Activated CD4-positive, CD25-positive, alpha-beta regulatory T cell treated with anti-CD3 and anti-CD28 coated beads, Interleukin-2, amount 50 U/mL, for 72 hours (primary cell): ENCODE results near the gene HRK.

ENCODE experiments used
- DNase-seq: peaks from one replicate; pipeline ENCODE4 v3.0.0; 2021

Gene HRK

DNA sequence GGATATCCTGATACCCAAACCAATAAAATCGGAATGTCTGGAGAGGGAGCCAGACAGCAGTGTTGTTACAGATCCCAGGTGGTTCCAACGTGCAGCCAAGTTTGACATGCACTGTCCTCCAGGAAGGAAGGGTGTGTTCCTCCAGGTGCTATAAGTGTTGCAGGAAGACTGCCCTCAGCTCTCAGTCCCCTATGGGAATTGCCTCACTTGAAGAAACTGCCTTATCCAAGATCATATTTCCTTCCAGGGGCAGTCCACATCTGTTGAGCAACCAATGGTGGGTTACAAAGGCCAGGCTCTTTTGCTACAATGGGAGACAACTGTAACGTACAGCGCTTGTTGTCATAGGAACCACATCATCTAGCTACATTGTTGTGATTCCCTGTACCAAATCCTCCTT is 16.2 kb upstream of the HRK start:
- no peak for DNase-seq

DNA sequence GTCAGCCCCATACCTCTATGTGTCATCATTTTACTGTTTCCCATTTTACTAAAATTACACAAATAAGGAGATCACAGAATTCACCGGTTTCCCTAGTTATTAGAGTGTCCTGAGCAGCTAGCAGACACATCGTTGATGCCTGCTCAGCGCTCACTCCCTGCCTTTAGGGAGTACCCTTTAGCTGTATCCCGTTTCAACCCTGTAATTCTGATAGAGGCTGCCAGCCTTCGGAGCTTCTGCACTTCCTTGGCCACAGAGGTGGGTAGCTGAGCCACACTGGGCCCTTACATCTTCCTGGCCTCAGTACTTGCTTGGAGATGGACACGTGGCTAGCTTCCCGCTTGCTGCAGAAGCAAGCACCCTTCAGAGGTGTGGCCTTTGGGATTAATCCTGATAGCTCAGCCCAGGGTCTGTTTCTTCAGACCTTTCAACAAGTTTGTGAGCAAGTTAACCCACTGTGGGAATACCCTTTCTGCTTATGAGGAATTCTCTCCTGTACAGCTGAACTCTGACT is 15.2 kb upstream of the HRK start:
- no peak for DNase-seq

DNA sequence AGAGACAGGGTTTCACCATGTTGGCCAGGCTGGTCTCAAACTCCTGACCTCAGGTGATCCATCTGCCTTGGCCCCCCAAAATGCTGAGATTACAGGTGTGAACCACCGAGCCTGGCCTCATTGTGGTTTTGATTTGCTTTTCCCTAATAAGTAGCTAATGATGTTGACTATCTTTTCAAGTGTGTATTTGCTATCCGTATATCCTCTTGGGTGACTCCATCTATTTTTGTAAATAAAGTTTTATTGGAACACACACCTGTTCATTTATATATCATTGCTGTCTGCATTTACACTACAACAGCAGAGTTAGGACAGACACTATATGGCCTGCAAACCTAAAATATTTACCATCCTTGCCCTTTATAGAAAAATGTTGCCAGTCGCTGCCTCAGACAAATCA is 13.7 kb upstream of the HRK start:
- DNase-seq: no peak

DNA sequence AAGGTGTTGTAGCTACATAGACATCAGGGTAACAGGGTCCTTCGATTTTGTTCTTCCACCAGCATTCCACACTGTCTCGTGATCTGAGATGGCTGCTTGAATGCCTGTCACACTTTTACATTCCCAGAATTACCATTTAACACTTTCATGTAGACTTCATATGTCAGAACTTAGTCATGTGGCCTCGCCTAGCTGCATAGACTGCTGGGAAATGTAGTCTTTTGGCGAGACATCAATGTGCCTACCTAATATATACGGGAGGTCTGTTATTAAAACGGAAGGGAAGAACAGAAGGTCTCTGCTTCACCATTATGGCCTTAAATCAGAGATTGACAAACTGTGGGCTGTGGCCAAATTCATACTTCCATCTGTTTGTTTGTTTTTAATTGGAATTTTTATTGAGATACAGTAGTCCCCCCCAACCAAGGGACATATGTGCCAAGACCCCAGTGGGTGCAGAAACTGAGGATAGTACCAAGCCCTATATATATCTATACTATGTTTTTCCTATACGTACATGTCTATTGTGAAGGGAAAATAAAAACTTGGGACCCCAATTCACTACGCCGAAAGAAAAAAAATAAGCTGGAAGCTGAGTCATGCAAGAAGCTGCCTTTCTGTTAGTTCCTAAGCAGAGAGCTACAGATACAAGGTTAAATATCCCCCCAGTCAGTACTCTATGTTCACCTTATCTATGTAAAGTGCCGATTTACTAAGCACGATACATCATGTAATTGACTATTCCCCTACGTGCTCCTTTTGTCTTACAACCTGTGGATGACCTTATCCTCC is 11.3 kb upstream of the HRK start:
- DNase-seq: no peak

DNA sequence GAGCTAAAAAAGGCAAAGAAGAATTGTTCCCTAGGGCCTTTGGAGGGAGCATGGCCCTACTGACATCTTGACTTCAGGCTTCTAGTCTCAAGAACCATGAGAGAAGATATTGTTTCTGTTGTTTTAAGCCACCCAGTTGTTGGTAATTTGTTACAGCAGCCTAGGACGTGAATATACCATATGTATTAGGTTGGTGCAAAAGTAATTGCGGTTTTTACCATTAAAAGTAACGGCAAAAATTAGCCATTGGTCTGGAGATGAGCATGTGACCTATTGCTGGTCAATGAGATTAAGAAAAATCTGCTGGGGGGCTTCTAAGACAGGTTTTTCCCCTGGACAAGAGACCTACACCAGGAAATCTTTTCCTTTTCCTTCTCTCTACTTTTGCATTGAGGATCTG is 9.8 kb upstream of the HRK start:
- no peak for DNase-seq

DNA sequence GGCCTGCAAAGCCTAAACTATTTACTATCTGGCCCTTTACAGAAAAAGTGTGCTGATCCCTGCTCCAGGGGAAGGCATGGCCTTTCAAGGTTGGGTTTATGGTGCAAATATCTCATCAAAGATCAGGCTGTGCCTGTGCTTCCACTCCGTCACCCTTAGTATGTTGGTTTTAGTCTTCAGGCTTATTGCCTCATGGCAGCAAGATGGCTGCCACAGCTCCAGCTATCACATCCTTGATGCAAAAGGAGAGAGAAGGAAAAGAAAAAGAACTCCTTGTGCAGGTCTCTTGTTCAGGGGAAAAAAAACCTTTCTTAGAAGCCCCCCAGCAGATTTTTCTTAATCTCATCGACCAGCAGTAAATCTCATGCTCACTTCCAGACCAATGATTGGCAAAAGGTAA is 9.1 kb upstream of the HRK start:
- no peak for DNase-seq

DNA sequence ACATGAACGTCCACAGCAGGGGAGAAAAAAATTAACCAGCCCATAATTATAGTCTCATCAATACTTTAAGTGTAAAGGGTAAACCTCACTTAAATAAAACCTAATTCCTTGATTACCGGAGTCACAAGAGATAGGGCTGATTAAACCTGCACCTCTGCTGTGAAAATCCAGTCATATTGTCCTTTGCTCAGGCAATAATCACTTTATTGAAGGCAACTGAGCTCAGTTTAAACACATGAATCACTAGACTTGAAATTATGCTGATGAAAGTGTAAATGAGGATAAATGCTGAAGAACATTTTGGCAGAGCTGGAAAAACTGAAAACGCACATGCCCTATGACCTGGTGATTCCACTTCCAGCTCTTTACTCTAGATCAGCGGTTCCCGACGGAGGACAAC is 6.7 kb upstream of the HRK start:
- no peak for DNase-seq

DNA sequence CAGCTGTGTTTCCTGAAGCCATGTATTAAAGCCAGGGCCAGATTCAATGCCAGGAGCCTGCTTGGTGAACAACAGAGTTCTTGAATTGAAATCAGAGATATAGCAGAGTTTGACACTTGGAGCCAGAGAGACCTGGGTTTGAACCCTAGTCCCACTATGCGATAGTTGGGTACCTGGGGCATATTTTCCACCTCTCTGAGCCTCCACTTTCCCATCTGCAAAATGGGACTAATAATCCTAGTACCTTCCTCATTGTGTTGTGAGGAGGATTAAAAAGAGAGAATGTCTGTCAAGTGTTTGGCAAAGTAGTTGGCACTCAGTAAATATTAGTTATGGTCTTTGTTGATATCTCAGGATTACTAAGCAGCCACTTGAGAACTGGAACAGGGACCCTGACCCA is 6.0 kb upstream of the HRK start:
- no peak for DNase-seq

DNA sequence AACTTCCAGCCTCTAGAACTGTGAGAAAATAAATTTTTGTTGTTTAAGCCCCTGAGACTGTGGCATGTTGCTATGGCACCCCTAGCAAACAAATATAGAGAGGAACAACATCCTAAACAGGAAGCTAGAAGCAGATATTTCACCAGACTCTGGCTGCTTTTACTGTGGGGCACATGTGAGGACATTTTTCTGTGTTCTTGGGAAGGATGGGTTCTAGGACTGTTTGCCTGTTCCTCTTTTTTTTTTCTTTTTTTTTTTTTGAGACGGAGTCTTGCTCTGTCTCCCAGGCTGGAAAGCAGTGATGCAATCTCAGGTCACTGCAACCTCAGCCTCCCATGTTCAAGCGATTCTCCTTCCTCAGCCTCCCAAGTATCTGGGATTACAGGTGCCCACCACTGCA is 4.2 kb upstream of the HRK start:
- DNase-seq: no peak

DNA sequence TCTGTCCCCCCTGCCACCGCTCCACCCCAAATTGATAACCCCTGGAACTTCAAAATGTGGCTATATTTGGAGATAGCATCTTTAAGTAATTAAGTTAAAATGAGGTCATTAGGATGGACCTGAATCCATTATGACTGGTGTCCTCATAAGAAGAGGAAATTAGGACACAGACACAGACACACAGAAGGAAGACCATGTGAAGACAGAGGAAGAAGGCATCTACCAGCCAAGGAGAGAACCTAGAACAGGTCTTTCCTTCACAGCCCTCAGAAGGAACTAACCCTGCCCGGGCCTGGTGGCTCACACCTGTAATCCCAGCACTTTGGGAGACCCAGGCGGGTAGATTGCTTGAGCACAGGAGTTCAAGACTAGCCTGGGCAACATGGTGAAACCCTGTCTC is 3.6 kb upstream of the HRK start:
- no peak for DNase-seq

DNA sequence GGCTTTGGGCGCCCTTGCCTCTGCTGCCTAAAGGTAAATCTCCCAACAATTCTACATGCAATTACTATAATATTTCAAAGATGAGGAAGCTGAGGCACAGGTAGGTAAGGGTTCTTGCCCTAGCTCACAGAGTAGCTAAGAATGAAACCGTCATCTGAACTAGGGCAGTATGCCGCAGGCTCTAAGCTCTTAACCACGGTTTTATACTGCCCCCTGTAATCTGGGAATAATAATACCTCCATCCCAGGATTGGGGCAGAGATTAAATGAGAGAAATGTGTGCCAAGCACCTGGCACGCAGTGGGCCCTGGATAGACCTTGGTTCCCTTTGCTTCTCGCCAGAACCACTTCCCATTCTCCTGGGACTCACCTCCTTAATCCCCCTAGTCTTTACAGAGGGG is 1.5 kb upstream of the HRK start:
- no peak for DNase-seq

DNA sequence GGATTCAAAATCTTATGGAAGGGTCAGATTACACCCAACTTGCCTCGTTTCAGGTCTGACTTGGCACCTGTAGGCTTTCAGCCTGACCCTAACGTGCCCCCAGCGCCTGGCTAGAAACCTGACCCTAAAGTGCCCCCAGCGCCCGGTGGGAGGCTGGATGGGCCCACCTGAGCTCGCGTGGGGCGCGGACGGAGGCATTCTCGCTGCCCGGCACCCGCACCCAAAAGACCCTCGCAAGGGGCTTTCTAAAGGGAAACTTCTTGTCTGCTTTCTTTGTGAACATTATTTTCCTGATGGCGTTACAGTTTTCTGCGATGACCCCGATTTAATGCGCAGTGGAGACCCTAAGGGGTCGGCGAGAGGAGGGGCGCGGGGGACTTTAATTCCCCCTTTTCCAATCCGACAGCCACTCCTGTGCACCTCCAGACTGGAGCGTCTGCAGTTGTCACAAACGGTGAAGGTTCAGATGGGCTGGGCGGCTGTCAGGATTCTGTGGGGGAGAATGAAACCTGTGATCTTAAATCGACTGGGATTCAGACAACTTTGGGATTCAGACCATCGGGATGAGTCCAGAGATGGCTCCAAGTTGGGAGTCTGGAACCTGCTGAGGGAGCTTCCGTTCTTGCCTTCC is 751 bp upstream of the HRK start:
- no peak for DNase-seq

DNA sequence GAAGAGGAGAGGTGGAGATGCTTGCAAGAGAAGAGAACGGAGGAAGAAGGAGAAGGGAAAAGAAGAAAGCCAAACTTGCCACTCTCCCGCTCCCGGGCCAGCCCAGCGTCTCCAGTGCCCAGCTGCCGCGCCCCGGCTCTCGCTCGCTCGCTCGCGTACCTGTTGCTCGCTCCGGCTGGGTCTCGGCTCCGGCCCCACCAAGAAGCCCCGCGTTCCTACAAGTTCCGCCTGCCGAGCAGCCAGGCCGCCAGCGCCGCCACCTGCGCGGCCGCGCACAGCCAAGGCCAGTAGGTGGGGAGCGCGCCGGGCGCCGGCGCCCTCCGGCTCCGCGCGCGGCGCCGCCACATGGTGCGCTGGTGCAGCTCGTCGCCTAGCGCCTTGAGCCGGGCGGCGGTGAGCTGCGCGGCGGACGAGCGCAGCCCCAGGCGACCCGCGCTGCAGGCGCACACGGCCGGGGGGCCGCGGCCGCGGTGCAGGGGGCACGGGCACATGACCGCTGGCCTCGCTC is 370 bp downstream of the HRK start:
- peak; percentile 36 for DNase-seq

DNA sequence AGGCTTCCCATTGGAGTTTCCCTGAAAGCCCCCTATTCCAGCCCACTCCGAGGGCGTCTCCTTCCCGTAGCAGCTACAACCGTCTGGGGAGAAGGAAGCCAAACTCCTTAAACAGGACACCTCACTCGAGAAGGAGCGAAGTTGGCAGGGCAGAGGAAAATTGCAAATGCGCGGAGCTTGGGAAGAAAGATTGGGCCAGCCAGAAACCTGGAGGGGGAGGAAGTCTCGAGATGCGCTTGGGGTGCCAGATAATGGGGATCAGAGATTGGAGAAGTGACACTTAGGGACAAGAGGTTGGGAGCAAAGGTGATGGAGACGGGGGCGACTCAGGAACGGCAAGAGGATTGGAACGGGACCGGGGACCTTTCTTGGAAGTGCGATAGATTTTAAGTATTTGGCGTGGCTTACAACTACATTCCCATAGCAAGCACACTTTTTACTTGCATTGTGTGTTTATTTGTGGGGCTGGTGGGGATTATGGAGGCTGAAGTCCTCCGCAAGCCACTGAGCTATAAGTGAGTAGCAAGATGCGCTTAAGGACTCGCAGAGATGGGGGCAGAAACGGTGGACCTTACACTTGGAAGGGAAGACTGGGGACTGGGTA is 926 bp downstream of the HRK start:
- no peak for DNase-seq

DNA sequence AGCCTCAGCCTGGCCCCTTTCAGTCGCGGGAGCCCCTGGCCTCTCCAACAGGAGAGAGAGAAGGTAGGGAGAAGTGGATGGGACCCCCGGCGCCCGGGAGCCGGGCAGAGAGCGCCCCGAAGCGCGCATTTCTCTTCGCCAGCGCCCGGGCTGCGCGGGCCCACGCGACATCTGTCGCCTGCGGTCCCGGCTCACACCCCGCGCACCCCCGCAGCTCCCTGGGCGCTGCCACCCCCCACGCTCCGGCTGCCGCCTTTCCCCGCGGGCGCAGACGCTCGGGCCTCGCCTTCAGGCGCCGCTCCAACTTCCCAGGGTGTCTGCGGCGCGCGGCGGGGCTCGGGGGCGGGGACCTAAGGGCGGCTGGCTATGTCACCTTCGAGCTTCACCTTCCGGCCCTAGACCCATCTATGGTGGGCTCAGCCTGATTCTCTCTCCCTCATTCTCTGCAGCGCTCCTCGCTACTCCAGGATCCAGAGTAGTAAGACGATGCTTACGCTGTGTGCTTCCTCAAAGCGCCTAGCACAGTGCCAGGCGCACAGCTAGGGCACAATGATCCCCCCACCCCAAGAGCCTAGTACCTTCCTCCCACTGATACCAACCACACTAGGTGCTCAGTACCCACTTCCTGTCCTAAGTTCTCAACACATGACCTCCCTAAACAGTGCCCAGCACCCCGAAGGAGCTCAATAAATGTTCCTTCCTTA is 1.6 kb downstream of the HRK start:
- DNase-seq: no peak

DNA sequence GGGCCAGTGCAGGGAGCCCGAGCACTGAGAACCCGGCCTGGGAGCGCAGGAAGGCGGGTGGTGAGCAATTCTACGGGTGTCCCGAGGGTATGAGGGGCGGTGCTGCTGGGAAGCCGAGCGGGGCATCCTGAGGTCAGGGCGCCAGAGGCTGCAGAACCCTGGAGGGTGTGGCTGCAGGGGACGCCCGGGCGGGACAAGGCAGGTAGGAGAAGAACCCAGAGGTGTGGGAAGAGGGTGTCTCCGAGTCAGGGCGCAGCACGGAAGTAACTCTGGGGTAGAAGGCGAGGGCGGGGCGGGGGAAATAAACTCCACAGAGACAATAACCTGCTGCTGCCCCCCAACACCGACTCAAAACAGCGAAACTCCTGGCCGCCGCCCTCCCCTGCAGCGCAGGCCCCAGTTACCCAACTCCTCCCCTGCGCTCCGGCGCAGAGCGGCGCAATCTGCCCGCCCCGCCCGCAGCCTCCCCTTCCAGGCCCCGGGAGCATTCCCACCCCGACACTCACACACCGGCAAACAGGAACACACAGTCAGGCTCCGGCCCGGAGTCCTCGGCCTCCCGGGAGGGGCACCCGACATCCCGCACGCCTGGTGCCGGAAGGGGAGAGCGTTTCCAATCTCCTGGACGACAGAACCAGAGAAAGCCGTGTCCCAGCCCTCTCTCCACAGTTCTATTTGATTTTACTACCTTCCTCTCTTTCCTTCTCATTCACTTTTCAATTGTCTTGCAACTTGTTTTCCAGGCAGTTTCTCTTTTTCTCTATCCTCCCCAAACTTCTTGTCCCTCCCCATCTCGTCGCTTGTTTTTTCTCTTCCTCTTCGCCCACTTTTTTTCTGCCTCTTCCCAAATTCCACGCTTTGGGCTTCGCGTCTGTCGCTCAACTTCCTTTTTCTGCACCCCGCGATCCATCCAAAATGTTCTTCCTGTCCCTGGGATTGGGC is 2.4 kb downstream of the HRK start:
- DNase-seq: no peak

DNA sequence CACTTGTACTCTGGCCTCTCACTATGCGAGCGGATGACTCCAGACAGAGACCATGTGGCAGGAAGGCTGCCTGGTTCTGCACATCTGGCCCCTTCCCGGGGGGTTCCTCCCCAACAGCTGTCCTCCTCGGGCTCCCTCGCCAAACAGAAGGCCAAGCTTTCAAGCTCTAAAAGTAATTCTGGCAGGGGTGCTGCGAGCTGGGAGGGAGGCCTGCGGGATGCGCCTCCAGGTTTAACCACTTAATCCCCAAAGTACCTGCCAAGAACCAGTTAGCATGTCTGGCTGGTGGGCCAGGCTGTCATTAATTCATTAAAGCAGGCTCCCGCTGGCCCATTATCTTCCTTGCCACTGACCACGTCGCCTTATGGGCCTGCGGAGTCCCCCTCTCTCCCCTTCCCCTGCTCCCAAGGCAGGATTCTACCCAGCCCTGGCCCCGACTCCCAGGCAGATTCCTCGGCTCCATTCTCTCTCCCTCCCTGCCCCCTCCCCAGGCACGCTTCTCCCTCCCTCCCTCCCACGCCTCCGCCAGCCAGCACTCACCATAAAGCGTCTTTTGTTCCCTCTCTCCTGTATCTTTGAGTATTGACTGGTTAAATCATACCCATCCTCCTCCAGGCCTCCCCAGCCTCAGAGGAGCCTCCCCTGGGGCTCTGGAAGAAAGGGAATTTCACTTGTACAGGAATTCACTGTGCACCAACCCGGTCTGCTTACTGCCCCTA is 4.9 kb downstream of the HRK start:
- DNase-seq: no peak

DNA sequence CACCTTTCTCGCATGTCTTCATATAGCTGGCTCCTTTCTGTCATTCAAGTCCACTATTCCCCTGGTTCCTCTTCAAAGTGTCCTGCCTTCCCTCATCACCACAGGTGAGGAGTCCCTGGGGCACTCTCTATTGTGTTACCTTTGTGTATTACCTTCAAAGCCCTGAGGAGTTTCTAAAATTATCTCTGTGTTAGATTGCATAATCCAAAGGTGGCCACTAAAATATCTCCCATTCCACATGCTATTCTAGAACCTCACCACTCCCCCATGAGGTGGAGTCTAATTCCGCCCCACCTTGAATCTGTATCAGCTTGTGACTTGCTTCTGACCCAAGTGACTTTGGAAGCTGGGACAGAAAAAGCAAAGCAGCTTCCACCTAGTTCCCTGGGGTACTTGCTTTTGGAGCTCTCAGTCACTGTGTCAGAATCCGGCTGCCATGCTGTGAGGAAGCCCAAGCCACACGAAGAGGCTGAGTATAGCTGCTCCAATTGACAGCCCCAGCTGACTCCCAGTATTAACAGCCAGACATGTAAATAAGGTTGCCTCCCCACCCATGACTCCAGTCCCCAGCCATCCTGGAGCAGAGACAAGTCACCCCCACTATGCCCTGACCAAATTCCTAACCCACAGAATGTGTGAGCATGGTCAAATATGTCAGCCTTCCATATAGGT is 6.8 kb downstream of the HRK start:
- no peak for DNase-seq

DNA sequence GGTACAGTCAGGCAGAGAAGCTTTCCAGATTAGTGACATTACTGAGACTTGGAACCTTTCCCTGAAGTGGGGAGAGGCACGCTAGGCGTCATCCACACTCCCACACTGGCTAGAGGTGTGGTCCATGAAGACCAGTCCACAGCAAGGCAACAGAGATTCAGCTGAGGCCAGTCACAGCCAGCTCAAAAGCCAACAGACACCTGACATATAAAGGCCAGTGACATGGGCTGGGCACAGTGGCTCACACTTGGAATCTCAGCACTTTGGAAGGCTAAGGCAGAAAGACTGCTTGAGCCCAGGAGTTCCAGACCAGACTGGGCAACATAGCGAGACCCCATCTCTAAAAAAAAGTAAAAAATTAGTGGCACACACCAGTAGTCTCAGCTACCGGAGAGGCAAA is 10.9 kb downstream of the HRK start:
- no peak for DNase-seq

DNA sequence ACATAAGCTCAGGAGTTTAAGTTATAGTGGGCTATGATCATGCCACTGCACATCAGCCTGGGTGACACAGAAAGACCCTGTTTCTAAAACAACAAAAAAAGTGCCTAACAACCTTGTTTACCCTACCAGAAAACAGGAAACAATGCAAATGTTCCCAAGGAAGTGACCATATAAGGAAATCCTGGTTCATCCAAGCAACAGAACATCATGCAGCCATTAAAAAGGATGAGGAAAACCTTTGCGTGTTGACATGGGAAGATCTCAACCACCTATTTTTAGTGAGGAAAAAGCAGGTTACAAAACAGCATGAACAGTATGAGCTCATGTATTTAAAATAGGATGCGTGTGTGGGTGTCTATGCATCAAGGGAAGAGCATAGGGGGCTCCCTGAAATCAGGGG is 13.7 kb downstream of the HRK start:
- no peak for DNase-seq
